Measurements from ENCODE around the gene RTEL1. TPM values are rescaled to one million over a fixed set of nuclear protein-coding genes. Genes with fewer than 3 reads are reported as not detected.

RTEL1 gene
- total RNA-seq, 1 donor from 2014 or later, result 46.7 TPM

DNA sequence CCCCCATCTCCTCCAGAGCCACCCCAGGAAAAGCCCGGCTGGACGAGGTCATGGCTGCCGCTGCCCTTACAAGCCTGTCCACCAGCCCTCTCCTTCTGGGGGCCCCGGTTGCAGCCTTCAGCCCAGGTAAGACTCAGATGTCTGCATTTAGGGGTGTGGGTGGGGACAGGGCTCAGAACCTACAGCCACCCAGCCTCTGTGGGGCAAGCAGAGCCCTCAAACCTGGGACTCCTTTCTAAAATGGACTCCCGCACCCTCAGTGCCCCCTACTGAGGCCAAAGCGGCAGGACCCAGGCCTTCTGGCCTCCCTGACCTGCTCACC is 83.2 kb downstream of the RTEL1 start:
- no peak for DNase-seq (ENCODE audit: low read depth, low spot score)
- peak overlapping the region; percentile 68 for H3K4me3 Mint-ChIP-seq
- H3K27me3 Mint-ChIP-seq (ENCODE audit: low read depth), result peaks cover 5% of the 10 kb centered on the region
- no peaks in the 10 kb centered on the region for H3K4me1 Mint-ChIP-seq
- TF ChIP-seq, protein P1, sequence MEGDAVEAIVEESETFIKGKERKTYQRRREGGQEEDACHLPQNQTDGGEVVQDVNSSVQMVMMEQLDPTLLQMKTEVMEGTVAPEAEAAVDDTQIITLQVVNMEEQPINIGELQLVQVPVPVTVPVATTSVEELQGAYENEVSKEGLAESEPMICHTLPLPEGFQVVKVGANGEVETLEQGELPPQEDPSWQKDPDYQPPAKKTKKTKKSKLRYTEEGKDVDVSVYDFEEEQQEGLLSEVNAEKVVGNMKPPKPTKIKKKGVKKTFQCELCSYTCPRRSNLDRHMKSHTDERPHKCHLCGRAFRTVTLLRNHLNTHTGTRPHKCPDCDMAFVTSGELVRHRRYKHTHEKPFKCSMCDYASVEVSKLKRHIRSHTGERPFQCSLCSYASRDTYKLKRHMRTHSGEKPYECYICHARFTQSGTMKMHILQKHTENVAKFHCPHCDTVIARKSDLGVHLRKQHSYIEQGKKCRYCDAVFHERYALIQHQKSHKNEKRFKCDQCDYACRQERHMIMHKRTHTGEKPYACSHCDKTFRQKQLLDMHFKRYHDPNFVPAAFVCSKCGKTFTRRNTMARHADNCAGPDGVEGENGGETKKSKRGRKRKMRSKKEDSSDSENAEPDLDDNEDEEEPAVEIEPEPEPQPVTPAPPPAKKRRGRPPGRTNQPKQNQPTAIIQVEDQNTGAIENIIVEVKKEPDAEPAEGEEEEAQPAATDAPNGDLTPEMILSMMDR (conservative IDR thresholded peaks at IDR 0.05), result no peak
- no peak overlapping the region for H3K27ac Mint-ChIP-seq (ENCODE audit: unreplicated experiment)
- H3K36me3 Mint-ChIP-seq (ENCODE audit: low read depth), result peaks cover 4% of the 10 kb centered on the region
- no peaks in the 10 kb centered on the region for H3K9me3 Mint-ChIP-seq

- no peak overlapping the region for H3K27ac Mint-ChIP-seq (ENCODE audit: unreplicated experiment)
- TF ChIP-seq, protein P1 (conservative IDR thresholded peaks at IDR 0.05), result no peak
- H3K36me3 Mint-ChIP-seq (ENCODE audit: low read depth), result peaks cover 4% of the 10 kb centered on the region
- no peaks in the 10 kb centered on the region for H3K9me3 Mint-ChIP-seq
- H3K4me3 Mint-ChIP-seq, result peak overlapping the region; percentile 68
- DNase-seq (ENCODE audit: low read depth, low spot score), result no peak
- H3K4me1 Mint-ChIP-seq, result no peaks in the 10 kb centered on the region
- peaks cover 4% of the 10 kb centered on the region for H3K27me3 Mint-ChIP-seq (ENCODE audit: low read depth)
Observed at GRCh38 chr20:63741676-63742380, 83.7 kb downstream of the RTEL1 start.

- H3K27me3 Mint-ChIP-seq (ENCODE audit: low read depth), result peaks cover 4% of the 10 kb centered on the region
- peaks cover 4% of the 10 kb centered on the region for H3K36me3 Mint-ChIP-seq (ENCODE audit: low read depth)
- H3K27ac Mint-ChIP-seq (ENCODE audit: unreplicated experiment), result no peak overlapping the region
- no peak overlapping the region for H3K4me3 Mint-ChIP-seq
- no peaks in the 10 kb centered on the region for H3K9me3 Mint-ChIP-seq
- TF ChIP-seq, protein P1 (conservative IDR thresholded peaks at IDR 0.05), result no peak
- DNase-seq (ENCODE audit: low read depth, low spot score), result no peak
- H3K4me1 Mint-ChIP-seq, result no peaks in the 10 kb centered on the region
Observed at GRCh38 chr20:63742381-63743024, 84.4 kb downstream of the RTEL1 start.

DNA sequence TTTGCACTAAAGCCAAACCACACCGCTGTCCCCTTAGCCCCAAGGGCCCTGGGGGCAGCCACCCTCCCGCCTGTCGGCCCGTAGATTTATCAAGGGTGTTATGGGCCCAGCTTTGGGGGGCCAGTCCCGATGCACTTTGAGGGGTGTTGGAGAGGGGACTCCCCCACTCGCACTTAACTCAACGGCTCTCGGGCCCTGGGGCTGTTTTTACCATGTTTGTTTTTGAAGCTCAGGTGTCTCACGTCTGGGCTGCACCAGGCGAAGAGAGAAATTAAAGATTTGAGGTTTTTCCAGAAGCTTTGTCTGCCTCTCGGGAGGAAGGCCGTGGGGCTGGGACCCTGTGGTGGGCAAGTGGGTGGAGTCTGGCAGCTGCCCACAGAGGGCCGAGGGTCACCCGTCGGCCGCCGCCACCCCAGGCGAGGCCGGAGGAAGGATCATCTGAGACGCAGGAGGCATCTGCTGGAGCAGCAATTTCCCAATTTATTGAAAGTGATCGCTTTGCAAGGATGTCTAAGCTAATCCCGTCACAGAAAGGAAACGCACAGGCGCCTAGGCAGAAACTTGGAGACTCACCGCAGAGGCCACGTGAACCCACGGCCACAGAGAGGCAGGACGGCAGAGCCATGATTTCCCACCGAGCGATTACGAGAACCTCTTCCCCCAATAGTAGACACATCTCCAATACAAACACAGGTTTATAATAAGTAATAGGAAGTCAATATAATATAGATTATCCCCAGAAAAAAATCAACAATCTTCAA is 85.3 kb downstream of the RTEL1 start:
- Mint-ChIP-seq H3K4me3 (peak overlapping the region; percentile 80), H3K4me1 (no peaks in the 10 kb centered on the region), H3K9me3 (no peaks in the 10 kb centered on the region), H3K27me3 (ENCODE audit: low read depth) (peaks cover 4% of the 10 kb centered on the region), H3K27ac (ENCODE audit: unreplicated experiment) (no peak overlapping the region), H3K36me3 (ENCODE audit: low read depth) (peaks cover 4% of the 10 kb centered on the region)
- no peak for DNase-seq (ENCODE audit: low read depth, low spot score)
- TF ChIP-seq, protein P1 (conservative IDR thresholded peaks at IDR 0.05), result no peak

DNA sequence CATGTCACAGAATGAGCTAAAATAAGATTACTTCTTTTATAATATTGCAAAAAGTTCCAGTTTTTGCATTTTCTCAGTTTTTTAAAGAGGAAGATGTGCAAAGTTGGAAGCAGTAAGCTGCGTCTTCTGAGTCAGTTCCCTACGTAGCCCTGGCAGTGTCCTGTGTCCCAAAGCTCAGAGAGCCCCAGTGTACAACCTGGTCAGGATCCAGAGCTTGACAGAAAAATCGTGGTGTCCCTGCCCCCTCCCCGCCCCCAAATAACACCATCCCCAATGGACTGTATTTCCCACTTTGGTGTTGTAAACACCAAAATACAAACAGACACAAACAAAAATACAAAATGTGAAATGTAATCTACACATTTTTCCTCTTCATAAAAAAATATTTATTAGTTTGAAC is 86.0 kb downstream of the RTEL1 start:
- H3K4me1 Mint-ChIP-seq, result no peaks in the 10 kb centered on the region
- TF ChIP-seq, protein P1 (conservative IDR thresholded peaks at IDR 0.05), result no peak
- H3K27ac Mint-ChIP-seq (ENCODE audit: unreplicated experiment), result no peak overlapping the region

More for the DNA sequence above, 86.0 kb downstream of the RTEL1 start:
- peak overlapping the region; percentile 80 for H3K4me3 Mint-ChIP-seq
- peaks cover 4% of the 10 kb centered on the region for H3K27me3 Mint-ChIP-seq (ENCODE audit: low read depth)
- no peaks in the 10 kb centered on the region for H3K9me3 Mint-ChIP-seq
- DNase-seq (ENCODE audit: low read depth, low spot score), result no peak
- H3K36me3 Mint-ChIP-seq (ENCODE audit: low read depth), result peaks cover 7% of the 10 kb centered on the region
